Measurements from ENCODE around the gene MCCC1. TPM values are rescaled to one million over a fixed set of nuclear protein-coding genes. Genes with fewer than 3 reads are reported as not detected.

MCCC1 gene
- total and polyA plus RNA-seq, 10 of the 15 experiments (the other 5 are each of a cell fraction or from before 2014, with no cell fraction given), result 35.0 to 71.7 (median 47.0) TPM

- intact Hi-C loops (cut with micrococcal nuclease; ENCODE audit: unreplicated experiment), result no loop called here
These were observed 118.3 kb downstream of the MCCC1 start for GRCh38 chr3:182981038-182981380.

More at GRCh38 chr3:182981038-182981380, 118.3 kb downstream of the MCCC1 start:
- Histone ChIP-seq H3K4me1 (ENCODE audit: control insufficient read depth, insufficient read depth, low read length) (peaks cover 9% of the 10 kb centered on the region), H3K4me2 (ENCODE audit: control insufficient read depth, insufficient read depth) (peak overlapping the region; percentile 77), H3K27ac (ENCODE audit: control insufficient read depth, insufficient read depth) (no peak overlapping the region), H3K79me2 (ENCODE audit: control insufficient read depth, insufficient read depth, low read length) (peaks cover 30% of the 10 kb centered on the region), H3K36me3 (ENCODE audit: control insufficient read depth in 2 of 2, insufficient read depth in 2 of 2, low read length in 1 of 2) (no peaks in the 10 kb centered on the region), H3K9ac (ENCODE audit: control insufficient read depth, insufficient read depth, low read length) (peak overlapping the region; percentile 64), H2AFZ (ENCODE audit: control insufficient read depth, low read depth, low read length) (peak overlapping the region; percentile 87), H3K4me3 (0 out of 2 replicates have a peak overlapping the region, but pooled peaks have one; percentile 30), H3K27me3 (replicated peaks in 1 of 2; ENCODE audit: control insufficient read depth in 2 of 2, insufficient read depth in 2 of 2, low read length in 1 of 2) (no peaks in the 10 kb centered on the region), H4K20me1 (ENCODE audit: control insufficient read depth, insufficient read depth) (0 out of 2 replicates have a peak, but pooled peaks cover 4% of the 10 kb centered on the region), H3K9me3 (replicated peaks; ENCODE audit: control insufficient read depth, insufficient read depth, low read length) (no peaks in the 10 kb centered on the region)
- WGBS (ENCODE audit: insufficient coverage, insufficient replicate concordance, low lambda C conversion rate, missing lambda C conversion rate), result 71% methylated on average over 10 of the region's 10 CpGs
- ChIA-PET CTCF (interaction anchor here (1.0 to 2.2 kb wide), 3 partner anchors 62 to 77 kb away, joined by 3 to 6 read pairs (median 5); no protein-coding TSS in a partner anchor), SMC1A (ENCODE audit: uncharacterized antibody, unreplicated experiment) (interaction anchor here (0.9 to 2.2 kb wide), 7 partner anchors 10 to 71 kb away, joined by 3 to 5 read pairs (median 3); no protein-coding TSS in a partner anchor), POLR2A (interaction anchor here (1.2 kb wide), 1 partner anchor 115 kb away, joined by 3 read pairs; no protein-coding TSS in a partner anchor), RAD21 (ENCODE audit: unreplicated experiment) (interaction anchor here (0.5 to 0.6 kb wide), 2 partner anchors 66 to 390 kb away, joined by 3 read pairs; no protein-coding TSS in a partner anchor)
- in situ Hi-C loops (cut with MboI), result no loop called here
- TF ChIP-seq E2F4 (IDR thresholded peaks at IDR 0.05; ENCODE audit: low read depth, low read length) (no peak), DPF2 (IDR thresholded peaks at IDR 0.05) (0 out of 2 replicates have a peak, but pooled peaks have one; percentile 3)
- BruUV-seq (replicated peaks), result no TSS peak
- DNase-seq (ENCODE audit: low read depth, low spot score) (no peak), FAIRE-seq (no peak), ATAC-seq (no peak)

Data from GM12878 (cell line).